Osteoblast (primary cell): ENCODE results near the gene B4GALT5. TPM values are rescaled to one million over a fixed set of nuclear protein-coding genes. Genes with fewer than 3 reads are reported as not detected.
"Not testable (repeated sequence)": the region's sequence is repeated elsewhere in the genome, so short reads cannot be mapped to it uniquely, and the experiment has no call there.

Experiments
- DNase-seq: peaks from one replicate; pipeline ENCODE4 v3.0.0; 2011; ENCODE audit warnings: low spot score, mixed read lengths; ENCODE audit not compliant: insufficient read length; ENCODE audit errors: missing footprints
- H2AFZ ChIP-seq: 2 replicates; pipeline ENCODE4 v1.6.0; 2011; ENCODE audit warnings: mild to moderate bottlenecking, low read length
- H3K27ac ChIP-seq: 2 replicates; pipeline ENCODE4 v1.5.1; 2011; ENCODE audit warnings: mild to moderate bottlenecking, low read depth, low read length, moderate library complexity
- H3K27me3 ChIP-seq: 2 replicates; pipeline ENCODE4 v1.6.0; 2012; ENCODE audit warnings: mild to moderate bottlenecking, control low read depth, inconsistent platforms, low read length, moderate library complexity; ENCODE audit not compliant: insufficient read depth
- H3K36me3 ChIP-seq: 2 replicates; pipeline ENCODE4 v1.5.1; 2011; ENCODE audit warnings: mild to moderate bottlenecking, low read length, control low read depth, moderate library complexity; ENCODE audit not compliant: insufficient read depth
- H3K4me1 ChIP-seq: 2 replicates; pipeline ENCODE4 v1.5.1; 2011; ENCODE audit warnings: mild to moderate bottlenecking, low read length, control low read depth, moderate library complexity; ENCODE audit not compliant: insufficient read depth
- H3K4me2 ChIP-seq: 2 replicates; pipeline ENCODE4 v1.6.0; 2011; ENCODE audit warnings: mild to moderate bottlenecking, low read length; ENCODE audit not compliant: insufficient read depth
- H3K4me3 ChIP-seq: fragments of 200-600 bp; sonication (generic); 3 replicates; pipeline ENCODE4 v1.5.1; 2012; ENCODE audit warnings: mild to moderate bottlenecking, low read length, inconsistent platforms; ENCODE audit not compliant: insufficient read depth
- H3K79me2 ChIP-seq: 2 replicates; pipeline ENCODE4 v1.6.0; 2012; ENCODE audit warnings: mild to moderate bottlenecking, low read length, control low read depth, inconsistent platforms; ENCODE audit not compliant: insufficient read depth
- H3K9me3 ChIP-seq: 2 replicates; pipeline ENCODE4 v1.5.1; 2011; ENCODE audit warnings: low read depth, low read length, control low read depth
- H4K20me1 ChIP-seq: 2 replicates; pipeline ENCODE4 v1.6.0; 2012; ENCODE audit warnings: mild to moderate bottlenecking, low read length, control low read depth; ENCODE audit not compliant: insufficient read depth
- total RNA-seq: library from RNA; depleted of rRNA; stranded (reverse); fragments of >200 nt; gene quantifications from 2 replicates; pipeline ENCODE4 v1.2.3, GENCODE V29; 2012
- TF ChIP-seq, protein P1 (sequence below): IDR thresholded peaks from 2 replicates; pipeline ENCODE4 v1.5.1; 2011; ENCODE audit warnings: mild to moderate bottlenecking, low read depth, low read length, moderate library complexity; ENCODE audit errors: extremely low read depth

B4GALT5 gene
- total RNA-seq, 1 donor = 35.8 TPM

DNA sequence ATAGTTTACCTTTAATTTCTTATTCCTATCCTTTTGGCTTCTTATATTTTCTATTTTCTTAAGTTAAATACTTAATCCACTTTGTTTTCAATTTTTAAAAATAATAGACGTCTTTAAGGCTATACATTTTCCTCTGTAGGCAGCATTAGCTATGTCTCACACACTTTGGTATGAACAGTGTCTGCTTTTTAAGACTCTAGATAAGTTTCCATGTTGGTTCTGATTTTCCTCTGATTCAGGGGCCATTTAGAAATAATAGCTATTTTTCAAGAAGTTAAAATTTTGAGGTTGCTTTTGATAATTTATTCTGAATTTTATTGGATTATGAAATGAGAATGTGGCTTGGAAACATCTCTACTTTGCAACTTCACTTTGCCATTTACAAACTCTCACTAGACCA is 91.4 kb downstream of the B4GALT5 start:
- Histone ChIP-seq H3K4me1 (no peaks in the 10 kb centered on the region), H4K20me1 (no peaks in the 10 kb centered on the region), H2AFZ (no peak overlapping the region), H3K36me3 (no peaks in the 10 kb centered on the region), H3K9me3 (peaks cover 2% of the 10 kb centered on the region), H3K4me2 (no peak overlapping the region), H3K4me3 (no peak overlapping the region), H3K27ac (no peak overlapping the region), H3K79me2 (no peaks in the 10 kb centered on the region), H3K27me3 (peaks cover 3% of the 10 kb centered on the region)
- DNase-seq = no peak
- TF ChIP-seq, protein P1, sequence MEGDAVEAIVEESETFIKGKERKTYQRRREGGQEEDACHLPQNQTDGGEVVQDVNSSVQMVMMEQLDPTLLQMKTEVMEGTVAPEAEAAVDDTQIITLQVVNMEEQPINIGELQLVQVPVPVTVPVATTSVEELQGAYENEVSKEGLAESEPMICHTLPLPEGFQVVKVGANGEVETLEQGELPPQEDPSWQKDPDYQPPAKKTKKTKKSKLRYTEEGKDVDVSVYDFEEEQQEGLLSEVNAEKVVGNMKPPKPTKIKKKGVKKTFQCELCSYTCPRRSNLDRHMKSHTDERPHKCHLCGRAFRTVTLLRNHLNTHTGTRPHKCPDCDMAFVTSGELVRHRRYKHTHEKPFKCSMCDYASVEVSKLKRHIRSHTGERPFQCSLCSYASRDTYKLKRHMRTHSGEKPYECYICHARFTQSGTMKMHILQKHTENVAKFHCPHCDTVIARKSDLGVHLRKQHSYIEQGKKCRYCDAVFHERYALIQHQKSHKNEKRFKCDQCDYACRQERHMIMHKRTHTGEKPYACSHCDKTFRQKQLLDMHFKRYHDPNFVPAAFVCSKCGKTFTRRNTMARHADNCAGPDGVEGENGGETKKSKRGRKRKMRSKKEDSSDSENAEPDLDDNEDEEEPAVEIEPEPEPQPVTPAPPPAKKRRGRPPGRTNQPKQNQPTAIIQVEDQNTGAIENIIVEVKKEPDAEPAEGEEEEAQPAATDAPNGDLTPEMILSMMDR = no peak

DNA sequence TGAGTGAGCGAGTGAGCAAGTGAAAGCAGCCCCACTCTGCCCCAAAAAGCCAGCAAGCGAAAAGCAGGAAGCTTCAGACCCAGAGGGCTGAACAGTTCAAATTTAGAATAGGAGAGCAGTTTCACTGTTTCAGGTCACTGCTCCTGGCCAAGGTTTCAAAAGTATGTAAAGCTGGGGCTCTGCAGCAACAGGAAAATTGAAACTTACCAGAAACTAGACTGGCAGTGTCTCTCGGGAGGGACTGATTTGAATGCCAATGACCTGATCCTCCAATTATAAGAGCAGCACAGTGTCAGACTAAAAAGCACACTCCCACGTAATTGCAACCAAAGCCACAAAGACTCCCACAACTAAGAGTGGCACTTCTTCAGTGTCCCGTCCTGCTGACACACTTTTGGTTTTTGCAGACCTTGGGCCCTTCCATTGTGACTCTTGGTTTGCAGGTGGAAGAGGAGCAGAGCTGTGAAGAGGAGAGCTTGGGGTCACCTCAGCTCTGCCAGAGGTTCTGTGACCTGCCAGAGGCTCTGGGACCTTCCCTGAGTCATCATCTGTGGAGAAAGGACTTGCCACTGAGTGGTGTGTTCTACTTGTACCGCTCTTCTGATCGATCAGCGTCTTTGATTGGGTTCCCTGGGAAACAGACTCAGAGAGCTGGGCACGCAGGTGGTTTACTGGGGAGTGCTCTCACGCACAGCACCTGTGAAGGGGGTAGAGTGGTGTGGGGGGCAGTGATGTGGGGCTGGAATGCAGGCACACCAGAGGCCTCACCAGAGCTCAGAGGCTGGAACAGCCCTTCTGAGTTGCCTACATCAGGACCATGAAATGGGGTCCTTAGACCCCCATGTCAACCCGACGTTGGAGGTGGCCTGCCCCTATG is 93.1 kb downstream of the B4GALT5 start:
- Histone ChIP-seq H3K79me2 (no peaks in the 10 kb centered on the region), H3K27ac (no peak overlapping the region), H3K27me3 (peaks cover 3% of the 10 kb centered on the region), H3K4me1 (no peaks in the 10 kb centered on the region), H3K9me3 (peaks cover 2% of the 10 kb centered on the region), H2AFZ (no peak overlapping the region), H3K4me3 (no peak overlapping the region), H4K20me1 (no peaks in the 10 kb centered on the region), H3K36me3 (no peaks in the 10 kb centered on the region), H3K4me2 (peak overlapping the region; percentile 46)
- DNase-seq = no peak
- TF ChIP-seq, protein P1 = no peak

DNA sequence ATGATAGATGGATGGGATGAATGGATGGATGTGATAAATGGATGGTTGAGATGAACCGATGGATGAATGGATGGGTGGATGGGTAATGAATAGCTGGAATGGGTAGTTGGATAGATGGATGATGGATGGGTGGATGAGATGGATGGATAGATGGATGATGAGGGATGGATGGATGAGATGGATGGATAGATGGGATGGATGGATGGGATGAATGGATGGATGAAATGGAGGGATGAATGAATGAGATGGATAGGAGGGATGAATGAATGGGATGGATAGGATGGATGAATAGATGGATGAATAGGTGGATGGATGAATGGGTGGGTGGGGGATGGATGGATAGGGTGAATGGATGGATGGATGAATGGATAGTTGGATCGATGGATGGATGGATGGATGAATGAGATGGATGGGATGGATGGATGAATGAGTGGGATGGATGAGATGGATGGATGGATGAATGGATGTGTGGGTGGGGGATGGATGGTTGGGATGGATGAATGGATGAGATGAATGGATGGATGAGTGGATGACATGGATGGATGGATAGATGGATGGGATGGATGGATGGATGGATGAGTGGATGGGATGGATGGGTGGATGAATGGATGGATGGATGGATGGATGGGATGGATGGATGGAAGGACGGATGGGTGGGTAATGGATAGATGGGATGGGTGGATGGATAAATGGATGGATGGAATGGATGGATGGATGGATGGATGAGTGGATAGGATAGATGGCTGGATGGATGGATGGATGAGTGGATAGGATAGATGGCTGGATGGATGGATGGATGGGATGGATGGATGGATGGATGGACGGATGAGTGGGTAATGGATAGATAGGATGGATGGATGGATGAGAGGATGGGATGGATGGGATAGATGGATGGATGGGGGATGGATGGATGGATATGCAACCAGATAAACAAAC is 94.3 kb downstream of the B4GALT5 start:
- Histone ChIP-seq H4K20me1 (no peaks in the 10 kb centered on the region), H3K36me3 (no peaks in the 10 kb centered on the region), H3K27me3 (no peaks in the 10 kb centered on the region), H3K9me3 (peaks cover 2% of the 10 kb centered on the region), H3K27ac (no peak overlapping the region), H3K4me2 (no peak overlapping the region), H3K4me3 (no peak overlapping the region), H2AFZ (no peak overlapping the region), H3K79me2 (no peaks in the 10 kb centered on the region), H3K4me1 (no peaks in the 10 kb centered on the region)
- no peak for DNase-seq
- TF ChIP-seq, protein P1 = no peak

DNA sequence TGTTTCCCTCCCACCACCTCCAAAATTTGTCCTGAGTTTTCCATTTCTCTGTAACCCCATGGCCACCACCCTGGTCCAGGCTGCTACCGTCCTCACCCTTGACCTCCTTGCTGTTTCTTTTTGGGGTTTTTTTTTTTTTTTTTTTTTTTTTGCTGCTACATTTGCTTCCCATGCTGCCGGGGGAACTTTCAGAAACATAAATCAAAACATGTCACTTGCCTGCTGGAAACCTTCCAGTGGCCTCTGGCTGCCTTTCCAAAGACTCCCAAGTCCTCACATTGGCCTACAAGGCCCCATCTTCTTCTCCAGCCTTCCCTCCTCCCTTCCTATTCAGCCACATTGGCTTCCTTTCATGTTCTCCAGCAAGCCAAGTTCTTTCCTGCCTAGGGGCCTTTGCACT is 95.4 kb downstream of the B4GALT5 start:
- no peaks in the 10 kb centered on the region for H3K4me1 ChIP-seq
- no peak for DNase-seq
- no peak overlapping the region for H3K4me3 ChIP-seq
- no peaks in the 10 kb centered on the region for H4K20me1 ChIP-seq
- no peak overlapping the region for H3K27ac ChIP-seq
- H3K9me3 ChIP-seq = peaks cover 2% of the 10 kb centered on the region
- H3K27me3 ChIP-seq = no peaks in the 10 kb centered on the region
- TF ChIP-seq, protein P1 = no peak
- H3K79me2 ChIP-seq = no peaks in the 10 kb centered on the region
- no peak overlapping the region for H2AFZ ChIP-seq
- H3K36me3 ChIP-seq = no peaks in the 10 kb centered on the region
- no peak overlapping the region for H3K4me2 ChIP-seq

DNA sequence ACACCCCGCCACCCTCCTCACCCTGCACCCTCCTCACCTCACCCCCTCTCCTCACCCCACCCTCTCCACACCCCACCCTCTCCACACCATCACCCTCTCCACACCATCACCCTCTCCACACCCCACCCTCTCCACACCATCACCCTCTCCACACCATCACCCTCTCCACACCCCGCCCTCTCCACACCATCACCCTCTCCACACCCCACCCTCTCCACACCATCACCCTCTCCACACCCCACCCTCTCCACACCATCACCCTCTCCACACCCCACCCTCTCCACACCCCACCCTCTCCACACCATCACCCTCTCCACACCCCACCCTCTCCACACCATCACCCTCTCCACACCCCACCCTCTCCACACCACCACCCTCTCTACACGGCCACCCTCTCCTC is 96.3 kb downstream of the B4GALT5 start:
- H3K27me3 ChIP-seq, H3K4me1 ChIP-seq, DNase-seq, H4K20me1 ChIP-seq, H3K4me3 ChIP-seq, H3K36me3 ChIP-seq, H3K9me3 ChIP-seq, H3K27ac ChIP-seq, H3K4me2 ChIP-seq, H2AFZ ChIP-seq, H3K79me2 ChIP-seq: not testable (repeated sequence)
